GM19099 (cell line): ENCODE measurements around the gene SH3RF3.

Source experiments
- POLR2A ChIP-seq: IDR thresholded peaks from 3 replicates; pipeline ENCODE4 v1.6.1; 2011; ENCODE audit warnings: low read depth; ENCODE audit not compliant: insufficient read length; ENCODE audit errors: extremely low read depth

The SH3RF3 gene

GRCh38 chr2:109324861-109325260 is 195.9 kb downstream of the SH3RF3 start:
- no peak for TF ChIP-seq POLR2A

GRCh38 chr2:109325570-109325969 is 196.6 kb downstream of the SH3RF3 start:
- TF ChIP-seq POLR2A = no peak

GRCh38 chr2:109326306-109326705 is 197.3 kb downstream of the SH3RF3 start:
- no peak for TF ChIP-seq POLR2A

DNA sequence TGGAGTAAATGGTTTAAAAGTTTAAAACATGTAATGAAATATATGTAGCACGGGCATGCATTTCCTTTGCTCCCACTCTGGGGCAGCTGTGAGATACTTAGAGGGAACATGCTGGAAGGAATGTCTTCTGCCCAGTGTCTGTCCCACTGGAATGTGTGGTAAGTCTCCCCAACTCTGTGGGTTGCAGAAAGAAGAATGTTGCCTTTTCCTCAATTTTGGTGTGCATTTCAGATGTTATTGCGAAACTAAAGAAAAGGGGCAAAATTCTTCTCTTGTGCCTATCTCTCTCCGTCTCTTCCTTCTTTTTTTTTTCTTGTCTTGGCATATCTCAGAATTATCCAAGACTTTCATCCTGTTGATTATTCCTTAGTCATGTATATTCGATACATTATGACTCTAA is 201.1 kb downstream of the SH3RF3 start:
- no peak for TF ChIP-seq POLR2A

GRCh38 chr2:109331081-109331480 is 202.1 kb downstream of the SH3RF3 start:
- TF ChIP-seq POLR2A = no peak

DNA sequence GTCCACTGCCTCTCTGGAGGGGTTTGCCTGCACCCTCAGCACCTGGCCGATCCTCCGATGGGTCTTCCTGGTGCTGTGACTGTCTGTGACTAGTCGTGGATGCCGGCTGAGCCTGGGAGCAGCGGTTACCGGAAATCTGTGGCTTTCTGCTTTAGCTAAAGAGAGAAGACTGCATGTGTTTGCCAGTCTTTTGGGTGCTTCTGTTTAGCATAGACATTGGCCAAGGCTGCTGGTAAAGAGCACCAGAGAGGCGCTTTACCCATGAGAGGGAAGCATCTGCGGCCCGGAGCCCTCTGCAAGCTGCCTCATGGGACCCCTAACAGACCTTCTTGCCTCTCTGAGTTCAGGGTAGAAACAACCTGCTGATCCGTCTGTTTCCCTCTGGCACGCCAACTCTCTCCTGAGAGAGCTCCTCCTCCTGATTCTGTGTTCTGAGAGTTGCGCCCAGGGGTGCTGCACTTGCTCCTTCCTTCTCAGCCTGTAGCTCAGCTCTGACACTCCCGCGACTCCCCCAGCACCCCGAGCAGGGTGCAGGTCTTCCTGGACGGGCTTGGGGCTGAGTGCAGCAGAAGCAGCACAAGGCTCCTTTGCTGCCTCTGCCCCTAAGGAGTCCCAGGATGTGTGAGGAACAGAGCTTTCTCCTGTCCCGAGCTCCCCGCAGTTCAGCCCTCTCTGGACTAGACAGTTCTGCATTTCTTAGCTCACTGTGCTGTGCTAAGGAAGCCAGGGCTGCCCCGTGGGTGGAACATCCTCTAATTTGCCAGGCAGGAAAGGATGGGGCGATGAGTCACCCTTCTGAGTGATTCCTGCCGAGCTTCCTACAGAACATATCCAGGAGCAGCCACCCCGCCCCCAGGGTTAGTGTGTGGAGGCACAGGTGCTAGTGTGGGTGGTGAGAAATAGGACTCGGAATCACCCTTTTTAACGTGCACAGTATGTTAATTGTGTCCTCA is 203.2 kb downstream of the SH3RF3 start:
- no peak for TF ChIP-seq POLR2A

DNA sequence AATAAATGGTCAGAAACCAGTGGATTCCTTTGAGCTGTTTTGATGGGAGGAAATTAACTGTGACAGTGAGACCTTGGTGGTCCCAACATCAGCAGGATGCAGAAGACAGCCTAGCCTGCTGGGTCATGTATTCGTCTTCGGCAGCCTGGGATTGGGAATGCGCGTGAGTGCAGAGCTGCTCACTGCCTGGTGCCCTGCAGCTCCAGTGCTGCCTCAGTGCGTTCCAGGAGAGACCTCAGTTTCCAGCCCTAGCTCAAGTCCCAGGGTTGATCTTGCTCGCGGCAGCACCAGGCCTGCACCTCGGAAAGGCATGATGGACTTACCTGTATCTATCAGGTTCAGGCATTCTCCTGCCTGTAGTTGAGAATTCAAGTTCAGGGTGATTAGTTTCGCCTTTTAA is 203.9 kb downstream of the SH3RF3 start:
- no peak for TF ChIP-seq POLR2A

DNA sequence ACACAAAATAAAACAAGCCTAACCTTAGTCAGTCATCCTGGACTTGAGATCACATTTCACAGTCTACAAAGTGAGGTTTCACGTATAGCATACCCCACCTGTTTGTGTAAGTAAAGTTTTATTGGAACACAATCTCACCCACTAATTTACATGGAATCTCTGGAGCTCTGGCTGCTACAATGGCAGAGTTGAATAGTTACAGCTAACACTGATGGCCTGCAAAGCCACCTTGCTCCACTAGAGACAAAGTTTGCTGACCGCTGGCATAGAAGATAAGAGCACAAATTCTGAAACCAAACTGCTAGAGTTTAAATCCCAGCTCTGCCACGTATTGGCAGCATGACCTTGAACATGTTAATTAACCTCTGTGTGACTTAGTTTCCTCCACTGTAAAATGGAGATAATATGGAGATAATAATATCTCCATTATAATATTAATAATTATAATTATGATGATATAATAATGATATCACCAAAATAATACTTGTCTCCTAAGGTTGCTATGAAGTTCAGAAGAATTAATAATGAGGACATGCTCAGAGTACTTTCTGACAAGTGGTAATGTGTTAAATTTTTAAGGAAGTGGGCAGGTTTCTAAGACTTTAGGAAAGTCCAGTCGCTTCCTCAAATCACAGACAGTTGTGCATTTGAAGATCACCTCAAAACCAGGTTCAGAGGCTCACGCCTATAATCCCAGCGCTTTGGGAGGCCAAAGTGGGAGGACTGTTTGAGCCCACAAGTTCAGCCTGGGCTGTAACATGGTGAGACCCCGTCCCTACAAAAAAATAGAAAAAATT is 204.6 kb downstream of the SH3RF3 start:
- TF ChIP-seq POLR2A = no peak

DNA sequence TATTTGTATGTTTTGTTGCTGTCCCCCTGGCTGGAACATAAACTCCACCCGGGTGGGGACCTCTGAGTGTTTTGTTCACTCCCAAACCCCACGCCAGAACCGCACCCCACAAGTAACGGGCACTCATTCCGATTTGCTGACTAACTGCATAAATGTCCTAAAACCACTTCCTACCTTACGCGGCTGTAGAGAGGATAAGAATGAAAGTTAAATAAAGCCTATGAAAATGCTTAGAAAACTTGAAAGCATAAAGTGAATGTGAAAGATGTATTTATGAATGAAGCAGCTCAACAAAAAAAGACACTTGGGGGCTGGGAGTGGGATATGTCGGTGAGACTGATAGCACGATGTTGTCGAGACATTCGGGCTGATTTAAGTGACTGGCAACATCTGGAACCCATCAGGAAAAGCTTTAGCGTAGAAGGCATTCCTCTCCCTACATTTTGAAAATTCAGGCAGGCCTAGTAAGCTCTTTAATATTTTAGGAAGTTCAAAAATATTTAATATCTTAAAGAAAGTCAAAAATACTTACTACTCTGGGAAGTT is 206.7 kb downstream of the SH3RF3 start:
- no peak for TF ChIP-seq POLR2A

DNA sequence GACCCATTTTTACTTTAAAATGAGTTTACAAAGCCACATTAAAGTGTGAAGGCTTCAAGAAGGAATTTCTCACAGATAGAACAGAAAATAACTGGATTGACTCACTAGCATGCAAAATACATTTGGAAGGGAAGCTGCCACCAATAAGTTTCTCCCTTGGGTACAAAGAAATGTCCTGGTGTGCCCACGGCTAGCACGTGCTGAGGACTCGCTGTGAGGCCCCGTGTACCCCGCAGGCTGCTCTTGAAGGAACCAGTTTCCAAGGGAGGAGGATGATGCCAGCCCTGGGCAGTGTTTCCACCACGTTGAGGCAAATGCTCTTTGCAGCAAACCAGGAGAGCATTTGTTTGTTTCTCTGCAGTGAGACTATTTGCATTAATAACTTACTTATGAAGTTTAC is 207.3 kb downstream of the SH3RF3 start:
- no peak for TF ChIP-seq POLR2A

GRCh38 chr2:109337221-109337620 is 208.2 kb downstream of the SH3RF3 start:
- TF ChIP-seq POLR2A = no peak

GRCh38 chr2:109339519-109339966 is 210.5 kb downstream of the SH3RF3 start:
- no peak for TF ChIP-seq POLR2A

GRCh38 chr2:109340381-109340780 is 211.4 kb downstream of the SH3RF3 start:
- no peak for TF ChIP-seq POLR2A

DNA sequence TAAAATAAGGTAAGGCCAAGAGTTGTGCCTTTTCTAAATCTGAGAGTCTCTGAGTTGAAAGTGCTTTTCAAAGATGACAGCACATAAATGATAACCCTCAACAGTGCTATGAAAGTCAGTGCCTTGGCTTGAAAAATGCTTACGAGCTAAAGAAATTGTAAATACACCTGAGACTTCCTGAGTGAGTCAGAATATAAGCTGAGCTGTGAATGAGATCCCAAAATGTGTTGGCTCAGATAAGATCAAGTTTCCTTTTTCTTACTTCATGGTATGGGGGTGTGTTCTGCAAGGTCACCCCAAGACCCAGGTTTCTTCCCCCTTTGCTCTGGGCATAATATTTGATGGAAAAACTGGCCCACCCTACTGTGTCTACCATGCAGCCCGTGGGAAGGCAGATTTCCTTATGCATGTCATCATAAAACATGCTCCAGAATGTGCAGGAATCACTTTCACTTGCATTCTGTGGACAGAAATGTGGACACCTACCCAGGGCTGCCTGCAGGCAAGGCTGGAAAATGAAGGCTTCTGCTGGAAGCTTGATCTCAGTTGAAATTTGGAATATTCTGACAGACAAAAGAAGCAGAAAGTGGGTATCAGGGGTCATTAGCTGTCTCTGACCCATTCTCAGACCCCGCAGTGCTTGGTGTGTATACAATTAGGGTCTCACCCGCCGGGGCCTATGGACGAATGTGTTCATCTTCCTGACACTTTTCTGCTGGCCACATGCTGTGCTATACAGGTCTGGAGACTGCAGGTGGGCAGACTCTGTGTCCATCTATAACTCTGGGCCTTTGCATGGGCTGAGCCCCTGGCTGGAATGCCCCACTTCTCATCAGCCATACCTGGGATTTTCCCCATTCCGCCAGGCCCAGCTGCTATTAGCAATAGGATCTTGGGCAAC is 212.6 kb downstream of the SH3RF3 start:
- no peak for TF ChIP-seq POLR2A
